Measurements from ENCODE around the gene GNMT.

The GNMT gene

GRCh38 chr6:42960243-42961019, at the start of gene GNMT:
Gene GNMT, plus strand, starts transcription at chr6:42960754. Its CDS starts 14 bp downstream, at chr6:42960768.
- in situ Hi-C loops (cut with MboI; ENCODE audit: low sequenced_read_pairs) = no loop called here

GRCh38 chr6:42911171-42912021, 49.2 kb upstream of the GNMT start:
- in situ Hi-C loops (cut with MboI; ENCODE audit: low sequenced_read_pairs) = no loop called here

- in situ Hi-C loops (cut with MboI; ENCODE audit: low sequenced_read_pairs) = no loop called here
These were observed 46.0 kb upstream of the GNMT start for GRCh38 chr6:42914546-42914945.

GRCh38 chr6:42915732-42916131, 44.8 kb upstream of the GNMT start, which contains the start of gene PTCRA:
Gene PTCRA, plus strand, starts transcription at chr6:42916053. Its CDS starts 17 bp downstream, at chr6:42916070.
- in situ Hi-C loops (cut with MboI; ENCODE audit: low sequenced_read_pairs) = no loop called here

- in situ Hi-C loops (cut with MboI; ENCODE audit: low sequenced_read_pairs) = no loop called here
These were observed 44.3 kb upstream of the GNMT start for GRCh38 chr6:42916288-42916687.

- in situ Hi-C loops (cut with MboI; ENCODE audit: low sequenced_read_pairs) = no loop called here
These were observed 38.8 kb upstream of the GNMT start for GRCh38 chr6:42921801-42922200.

GRCh38 chr6:42923666-42924065, 36.9 kb upstream of the GNMT start:
- in situ Hi-C loops (cut with MboI; ENCODE audit: low sequenced_read_pairs) = no loop called here

GRCh38 chr6:42925248-42925857, 35.2 kb upstream of the GNMT start:
- in situ Hi-C loops (cut with MboI; ENCODE audit: low sequenced_read_pairs) = no loop called here

GRCh38 chr6:42928986-42929820, 31.4 kb upstream of the GNMT start, which contains the start of gene CNPY3:
Gene CNPY3, plus strand, starts transcription at chr6:42929480. Its CDS starts 91 bp downstream, at chr6:42929571.
- in situ Hi-C loops (cut with MboI; ENCODE audit: low sequenced_read_pairs) = no loop called here

GRCh38 chr6:42929821-42930360, 30.7 kb upstream of the GNMT start:
- in situ Hi-C loops (cut with MboI; ENCODE audit: low sequenced_read_pairs) = no loop called here

GRCh38 chr6:42932412-42932811, 28.1 kb upstream of the GNMT start:
- in situ Hi-C loops (cut with MboI; ENCODE audit: low sequenced_read_pairs) = no loop called here

- in situ Hi-C loops (cut with MboI; ENCODE audit: low sequenced_read_pairs) = no loop called here
These were observed 27.3 kb upstream of the GNMT start for GRCh38 chr6:42933205-42933604.

GRCh38 chr6:42935322-42935721, 25.2 kb upstream of the GNMT start:
- in situ Hi-C loops (cut with MboI; ENCODE audit: low sequenced_read_pairs) = no loop called here

GRCh38 chr6:42936398-42936797, 24.2 kb upstream of the GNMT start:
- in situ Hi-C loops (cut with MboI; ENCODE audit: low sequenced_read_pairs) = no loop called here

GRCh38 chr6:42937548-42938427, 22.8 kb upstream of the GNMT start:
- in situ Hi-C loops (cut with MboI; ENCODE audit: low sequenced_read_pairs) = no loop called here

- in situ Hi-C loops (cut with MboI; ENCODE audit: low sequenced_read_pairs) = no loop called here
These were observed 22.1 kb upstream of the GNMT start for GRCh38 chr6:42938428-42938796.

- in situ Hi-C loops (cut with MboI; ENCODE audit: low sequenced_read_pairs) = no loop called here
These were observed 21.4 kb upstream of the GNMT start for GRCh38 chr6:42938987-42939809.

- in situ Hi-C loops (cut with MboI; ENCODE audit: low sequenced_read_pairs) = no loop called here
These were observed 20.8 kb upstream of the GNMT start for GRCh38 chr6:42939810-42940167.

Data from HL-60/S4 treated with retinoic acid at 250 ng/mL for 4 days and 3 days (cell line).